Mononuclear cell (primary cell): ENCODE results near the gene FOXF2. TPM values are rescaled to one million over a fixed set of nuclear protein-coding genes. Genes with fewer than 3 reads are reported as not detected.

Experiments
- H3K27me3 ChIP-seq: 2 replicates; pipeline ENCODE4 v1.6.0; 2011; ENCODE audit warnings: low read length, control low read depth; ENCODE audit not compliant: insufficient read depth
- H3K4me1 ChIP-seq: 2 replicates; pipeline ENCODE4 v1.5.1; 2011; ENCODE audit warnings: mild to moderate bottlenecking, low read length, control low read depth; ENCODE audit not compliant: insufficient read depth
- H3K4me3 ChIP-seq: 2 replicates; pipeline ENCODE4 v1.5.1; 2011; ENCODE audit warnings: mild to moderate bottlenecking, low read length, moderate library complexity
- H3K9me3 ChIP-seq: 2 replicates; pipeline ENCODE4 v1.5.1; 2011; ENCODE audit warnings: low read depth, mild to moderate bottlenecking, control low read depth, low read length
- total RNA-seq: library from RNA; depleted of rRNA; stranded (reverse); fragments of >200 nt; gene quantifications from one replicate; pipeline ENCODE4 v1.2.3, GENCODE V29; 2012

FOXF2 gene
- total RNA-seq, 1 donor: not detected

GRCh38 chr6:1393641-1394283 lies 4.4 kb downstream of the FOXF2 start:
- Histone ChIP-seq H3K9me3 (no peaks in the 10 kb centered on the region), H3K4me1 (peaks cover 16% of the 10 kb centered on the region), H3K27me3 (peaks cover 84% of the 10 kb centered on the region), H3K4me3 (no peak overlapping the region)

GRCh38 chr6:1394514-1395463 lies 5.4 kb downstream of the FOXF2 start:
- peaks cover 16% of the 10 kb centered on the region for H3K4me1 ChIP-seq
- no peaks in the 10 kb centered on the region for H3K9me3 ChIP-seq
- H3K4me3 ChIP-seq: no peak overlapping the region
- peaks cover 91% of the 10 kb centered on the region for H3K27me3 ChIP-seq

DNA sequence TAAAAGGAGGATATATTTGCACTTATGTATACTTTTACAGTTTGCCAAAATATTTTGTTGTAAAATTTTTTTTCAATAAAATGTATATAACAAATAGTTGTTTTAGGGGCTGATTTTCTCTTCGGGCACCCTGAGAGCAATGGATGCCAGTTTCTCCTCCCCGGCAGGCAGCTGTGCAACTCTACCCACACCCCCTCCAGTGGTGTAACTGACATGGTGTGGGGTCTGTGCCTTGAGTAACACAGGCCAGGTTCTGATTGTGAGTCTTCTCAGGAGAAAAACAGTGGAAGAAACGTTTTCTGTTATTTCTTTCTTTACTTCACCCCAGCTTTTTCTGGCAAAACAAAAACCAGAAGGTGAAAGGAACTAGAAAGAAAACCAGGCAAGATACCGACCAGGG lies 6.1 kb downstream of the FOXF2 start:
- Histone ChIP-seq H3K4me1 (peaks cover 11% of the 10 kb centered on the region), H3K9me3 (no peaks in the 10 kb centered on the region), H3K27me3 (peaks cover 87% of the 10 kb centered on the region)

GRCh38 chr6:1395941-1396908 lies 6.8 kb downstream of the FOXF2 start:
- Histone ChIP-seq H3K9me3 (no peaks in the 10 kb centered on the region), H3K4me1 (peaks cover 4% of the 10 kb centered on the region), H3K27me3 (peaks cover 84% of the 10 kb centered on the region), H3K4me3 (no peak overlapping the region)

More for the DNA sequence above, 6.1 kb downstream of the FOXF2 start:
- H3K4me3 ChIP-seq: no peak overlapping the region

DNA sequence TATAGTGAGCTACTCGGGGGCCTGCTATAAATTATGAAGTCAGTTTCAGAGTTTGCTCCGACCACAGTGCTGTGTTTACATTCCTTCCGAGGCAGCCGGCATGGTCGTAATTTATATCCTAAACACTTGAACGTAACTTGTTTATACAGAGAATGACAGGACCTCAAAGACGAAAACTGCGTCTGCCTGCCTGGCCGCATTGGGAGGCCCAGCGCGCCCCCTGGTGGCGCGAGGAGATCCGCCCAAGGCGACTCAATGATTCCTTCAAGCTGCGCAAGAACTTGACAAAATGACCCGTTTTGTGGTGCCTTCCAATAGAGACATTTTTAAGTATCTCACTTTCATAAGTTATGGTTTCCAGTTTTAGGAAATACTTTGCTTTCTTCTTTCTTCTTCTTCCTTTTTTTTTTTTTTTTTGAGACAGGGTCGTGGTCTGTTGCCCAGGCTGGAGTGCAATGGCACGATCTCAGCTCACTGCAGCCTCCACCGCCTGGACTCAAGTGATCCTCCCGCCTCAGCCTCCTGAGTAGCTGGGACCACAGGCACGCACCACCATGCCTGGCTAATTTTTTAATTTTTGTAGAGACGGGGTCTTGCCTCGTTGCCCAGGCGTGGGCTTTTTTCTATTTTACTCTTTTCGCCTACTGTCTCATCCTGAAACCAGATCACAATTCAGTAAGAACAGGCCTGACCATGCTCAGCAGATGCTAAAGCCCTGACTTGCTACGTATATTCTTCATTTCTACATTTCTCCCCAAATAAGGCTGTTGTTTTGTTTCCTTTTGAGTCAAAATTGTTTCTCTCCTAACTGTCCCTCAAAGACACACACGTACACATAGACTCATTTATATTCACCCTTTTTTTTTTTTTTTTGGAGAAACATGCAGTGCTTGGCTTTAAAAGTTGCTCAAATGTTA lies 7.8 kb downstream of the FOXF2 start:
- H3K4me3 ChIP-seq: no peak overlapping the region
- H3K27me3 ChIP-seq: peaks cover 76% of the 10 kb centered on the region
- H3K4me1 ChIP-seq: peaks cover 4% of the 10 kb centered on the region
- H3K9me3 ChIP-seq: no peaks in the 10 kb centered on the region

DNA sequence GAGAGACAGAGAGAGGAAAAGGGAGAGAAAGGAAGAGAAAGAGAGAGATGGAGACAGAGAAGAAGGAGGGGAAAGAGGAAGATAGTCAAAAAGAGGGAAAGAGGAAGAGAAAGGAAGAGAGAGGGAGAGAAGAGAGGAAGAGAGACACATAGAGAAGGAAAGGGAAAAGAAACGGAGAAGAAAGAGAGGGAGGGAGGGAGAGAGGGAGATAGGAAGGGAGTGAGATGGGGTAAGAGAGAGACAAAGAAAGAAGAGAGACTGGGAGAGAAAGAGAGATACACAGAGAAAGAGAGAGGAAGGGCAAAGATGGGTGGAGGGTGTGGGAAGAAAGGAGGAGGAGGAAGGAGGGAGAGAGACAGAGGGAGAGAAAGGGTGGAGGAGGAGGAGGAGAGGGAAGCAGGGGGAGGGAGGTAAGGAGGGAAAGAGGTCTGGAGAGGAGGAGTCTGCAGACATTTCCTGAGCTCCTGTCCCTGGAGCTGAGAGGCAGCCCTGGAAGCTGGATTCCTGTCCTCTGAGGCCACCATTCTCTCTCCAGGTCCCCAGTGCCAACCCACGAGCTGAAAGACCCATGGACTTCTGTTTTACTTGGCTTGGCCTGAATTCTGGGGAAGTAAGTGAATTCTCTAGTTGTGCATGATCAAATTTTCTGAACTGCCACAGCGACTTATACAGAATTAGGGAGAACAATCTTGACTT lies 9.9 kb downstream of the FOXF2 start:
- Histone ChIP-seq H3K9me3 (no peaks in the 10 kb centered on the region), H3K27me3 (peaks cover 60% of the 10 kb centered on the region), H3K4me1 (peaks cover 6% of the 10 kb centered on the region), H3K4me3 (no peak overlapping the region)

DNA sequence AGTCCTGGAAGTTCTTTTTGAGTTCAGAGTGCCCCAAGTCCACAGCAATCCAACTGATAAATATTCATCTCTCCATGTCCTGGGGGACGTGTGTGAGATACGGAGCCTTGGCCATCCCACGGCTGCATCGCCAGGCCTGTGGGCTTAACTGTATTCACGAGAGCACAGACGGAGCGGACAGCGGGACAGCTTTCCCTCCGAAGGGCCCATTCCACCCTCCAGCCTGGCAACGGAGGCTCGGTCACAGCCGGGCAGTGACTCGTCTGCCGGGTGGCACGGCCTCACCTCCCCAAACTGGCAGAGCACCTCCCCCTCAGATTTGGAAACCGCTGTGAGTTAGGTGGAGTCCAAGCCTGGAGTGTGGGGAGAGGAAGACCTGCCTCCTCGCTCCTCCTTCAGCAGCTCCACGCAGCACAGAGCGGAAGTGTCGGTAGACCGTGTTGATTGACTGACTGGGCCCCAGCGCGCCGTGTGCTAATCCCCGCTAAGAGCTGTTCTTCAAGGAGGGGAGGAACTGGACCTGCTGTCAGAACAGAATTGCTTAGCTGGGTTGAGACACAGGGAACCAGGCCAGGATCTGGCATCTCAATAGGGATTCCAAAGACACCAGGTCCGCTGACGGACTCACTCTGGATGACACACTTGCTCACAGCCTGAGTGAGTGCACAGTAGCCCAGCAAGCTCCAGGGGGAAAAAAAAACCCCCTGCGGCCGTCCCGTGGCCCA lies 10.9 kb downstream of the FOXF2 start:
- H3K4me3 ChIP-seq: no peak overlapping the region
- peaks cover 10% of the 10 kb centered on the region for H3K4me1 ChIP-seq
- no peaks in the 10 kb centered on the region for H3K9me3 ChIP-seq
- peaks cover 50% of the 10 kb centered on the region for H3K27me3 ChIP-seq

GRCh38 chr6:1402369-1402768 lies 13.0 kb downstream of the FOXF2 start:
- no peaks in the 10 kb centered on the region for H3K9me3 ChIP-seq
- peaks cover 29% of the 10 kb centered on the region for H3K27me3 ChIP-seq
- peaks cover 25% of the 10 kb centered on the region for H3K4me1 ChIP-seq
- no peak overlapping the region for H3K4me3 ChIP-seq

GRCh38 chr6:1402868-1403267 lies 13.5 kb downstream of the FOXF2 start:
- Histone ChIP-seq H3K9me3 (no peaks in the 10 kb centered on the region), H3K4me3 (no peak overlapping the region), H3K27me3 (peaks cover 24% of the 10 kb centered on the region), H3K4me1 (peaks cover 29% of the 10 kb centered on the region)

- Histone ChIP-seq H3K27me3 (peaks cover 12% of the 10 kb centered on the region), H3K9me3 (no peaks in the 10 kb centered on the region), H3K4me1 (peaks cover 29% of the 10 kb centered on the region), H3K4me3 (no peak overlapping the region)
Measured at GRCh38 chr6:1403851-1404712, 14.7 kb downstream of the FOXF2 start.

DNA sequence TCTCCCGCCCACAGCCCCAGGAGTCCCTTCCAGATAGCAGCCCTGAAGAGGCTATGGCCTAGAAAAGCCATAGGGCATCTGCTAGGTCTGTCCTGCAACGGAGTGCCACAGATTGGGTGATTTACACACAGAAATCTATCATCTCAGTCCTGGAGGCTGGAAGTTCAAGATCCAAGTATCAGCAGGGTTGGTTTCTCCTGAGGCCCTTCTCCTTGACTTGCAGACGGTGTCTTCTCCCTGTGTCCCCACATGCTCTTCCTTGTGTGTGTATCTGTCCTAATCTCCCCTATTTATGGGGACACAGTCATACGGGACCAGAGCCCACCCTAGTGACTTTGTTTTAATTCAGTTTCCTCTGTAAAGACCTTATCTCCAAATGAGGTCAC lies 15.3 kb downstream of the FOXF2 start:
- no peaks in the 10 kb centered on the region for H3K9me3 ChIP-seq
- H3K4me3 ChIP-seq: no peak overlapping the region
- H3K4me1 ChIP-seq: peaks cover 29% of the 10 kb centered on the region
- peaks cover 7% of the 10 kb centered on the region for H3K27me3 ChIP-seq

DNA sequence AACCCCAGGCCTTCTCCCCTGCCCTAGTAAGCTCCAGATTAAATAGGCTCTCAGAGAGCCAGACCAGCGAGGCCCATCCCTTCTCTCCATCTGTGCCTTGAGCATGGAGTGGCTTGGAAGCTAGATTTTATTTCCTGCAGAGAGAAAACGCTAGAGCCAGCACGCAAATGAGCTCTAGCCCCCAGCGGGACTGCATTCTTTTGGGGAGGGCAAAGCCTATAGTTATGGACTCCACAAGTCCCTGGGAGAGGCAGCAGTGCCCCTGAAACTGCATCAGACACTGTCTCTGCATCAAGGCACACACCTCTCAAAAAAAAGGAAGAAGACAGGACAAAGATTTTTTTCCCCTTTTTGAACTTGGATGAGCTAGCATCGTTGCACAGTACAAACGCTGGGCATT lies 15.8 kb downstream of the FOXF2 start:
- Histone ChIP-seq H3K9me3 (no peaks in the 10 kb centered on the region), H3K4me3 (no peak overlapping the region)

More for the DNA sequence above, 15.8 kb downstream of the FOXF2 start:
- peaks cover 7% of the 10 kb centered on the region for H3K27me3 ChIP-seq
- H3K4me1 ChIP-seq: peaks cover 29% of the 10 kb centered on the region
